C4-2B (cell line): ENCODE data around the gene PRIMA1.

Source experiments
- H3K27ac ChIP-seq: fragments of 450-650 bp; 2 replicates; pipeline ENCODE4 v1.5.1; 2017
- ZFX ChIP-seq: fragments of 450-650 bp; IDR thresholded peaks from 2 replicates; pipeline ENCODE4 v1.6.1; 2017
- TF ChIP-seq, protein P1 (sequence below): fragments of 450-650 bp; conservative IDR thresholded peaks from 2 replicates; pipeline ENCODE4 v1.5.1; 2017; ENCODE audit warnings: mild to moderate bottlenecking

Gene PRIMA1

DNA sequence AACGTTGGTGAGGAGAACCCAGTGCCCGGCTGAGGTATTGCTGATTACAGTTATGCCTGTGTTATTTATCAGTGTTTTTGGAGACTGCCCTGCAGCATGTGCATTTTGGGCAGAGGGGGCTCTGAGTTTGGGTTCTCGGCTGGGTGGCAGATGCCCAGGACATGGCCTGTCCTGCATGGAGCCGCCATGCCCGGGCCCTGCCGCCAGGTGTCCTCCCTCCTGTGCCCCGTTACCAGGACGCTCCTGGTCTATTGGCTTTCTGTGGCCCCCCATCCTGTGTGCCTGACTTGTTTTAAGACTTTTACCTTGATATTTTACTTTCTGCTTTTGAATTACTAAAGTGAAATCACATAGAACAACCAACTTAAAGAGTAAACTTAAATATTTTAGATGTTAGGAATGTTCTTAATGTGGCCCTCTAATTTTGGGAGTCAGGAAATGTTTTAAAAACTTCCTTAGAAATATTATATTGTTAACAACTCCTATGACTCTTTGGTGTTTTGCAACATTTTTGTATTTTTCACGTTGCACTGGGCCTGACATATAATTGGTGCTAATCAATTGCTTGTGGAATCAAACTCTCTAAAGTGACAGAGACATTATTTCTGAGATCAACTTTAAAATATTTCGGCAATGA is 51.8 kb downstream of the PRIMA1 start:
- TF ChIP-seq, protein P1, sequence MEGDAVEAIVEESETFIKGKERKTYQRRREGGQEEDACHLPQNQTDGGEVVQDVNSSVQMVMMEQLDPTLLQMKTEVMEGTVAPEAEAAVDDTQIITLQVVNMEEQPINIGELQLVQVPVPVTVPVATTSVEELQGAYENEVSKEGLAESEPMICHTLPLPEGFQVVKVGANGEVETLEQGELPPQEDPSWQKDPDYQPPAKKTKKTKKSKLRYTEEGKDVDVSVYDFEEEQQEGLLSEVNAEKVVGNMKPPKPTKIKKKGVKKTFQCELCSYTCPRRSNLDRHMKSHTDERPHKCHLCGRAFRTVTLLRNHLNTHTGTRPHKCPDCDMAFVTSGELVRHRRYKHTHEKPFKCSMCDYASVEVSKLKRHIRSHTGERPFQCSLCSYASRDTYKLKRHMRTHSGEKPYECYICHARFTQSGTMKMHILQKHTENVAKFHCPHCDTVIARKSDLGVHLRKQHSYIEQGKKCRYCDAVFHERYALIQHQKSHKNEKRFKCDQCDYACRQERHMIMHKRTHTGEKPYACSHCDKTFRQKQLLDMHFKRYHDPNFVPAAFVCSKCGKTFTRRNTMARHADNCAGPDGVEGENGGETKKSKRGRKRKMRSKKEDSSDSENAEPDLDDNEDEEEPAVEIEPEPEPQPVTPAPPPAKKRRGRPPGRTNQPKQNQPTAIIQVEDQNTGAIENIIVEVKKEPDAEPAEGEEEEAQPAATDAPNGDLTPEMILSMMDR: peak; percentile 85
- no peak for TF ChIP-seq ZFX
- H3K27ac ChIP-seq: no peak overlapping the region

- no peak overlapping the region for H3K27ac ChIP-seq
- TF ChIP-seq ZFX: no peak
- TF ChIP-seq, protein P1: no peak
Observed at GRCh38 chr14:93735206-93735605, 53.1 kb downstream of the PRIMA1 start.

DNA sequence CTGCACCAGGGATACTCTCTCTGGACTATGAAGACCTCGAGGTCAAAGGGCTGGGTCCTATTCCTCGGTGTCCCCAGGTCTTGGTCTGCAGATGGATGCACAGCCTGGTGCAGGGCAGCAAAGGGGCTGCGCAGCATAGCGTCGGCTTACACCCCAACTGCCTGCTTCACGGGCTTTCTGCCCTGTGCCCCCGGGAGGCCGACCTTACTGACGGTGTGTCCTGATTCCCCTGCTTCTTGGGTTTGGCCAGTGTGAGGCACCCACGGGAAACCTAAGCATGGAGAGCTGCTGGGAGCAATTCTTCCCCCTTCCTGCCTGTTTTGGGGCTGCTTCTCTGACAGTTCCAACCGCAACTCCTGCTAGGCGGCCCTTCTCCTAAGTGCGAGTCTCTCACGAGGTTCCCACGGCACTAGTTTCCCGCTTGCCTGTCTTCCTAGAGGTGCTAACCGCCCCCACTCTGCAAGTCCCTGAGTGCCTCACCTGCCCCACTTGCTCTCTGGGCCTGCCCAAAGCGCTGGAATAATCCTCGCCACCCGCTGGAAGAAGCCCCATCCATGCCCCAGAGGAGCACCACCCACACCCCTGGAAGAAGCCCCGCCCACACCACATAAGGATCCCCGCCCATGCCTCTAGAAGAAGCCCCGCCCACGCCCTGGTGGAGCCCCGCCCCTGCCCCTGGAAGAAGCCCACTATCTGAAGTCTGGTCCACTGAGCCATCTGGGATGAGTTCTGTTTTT is 54.0 kb downstream of the PRIMA1 start:
- TF ChIP-seq, protein P1: no peak
- TF ChIP-seq ZFX: no peak
- H3K27ac ChIP-seq: no peak overlapping the region

DNA sequence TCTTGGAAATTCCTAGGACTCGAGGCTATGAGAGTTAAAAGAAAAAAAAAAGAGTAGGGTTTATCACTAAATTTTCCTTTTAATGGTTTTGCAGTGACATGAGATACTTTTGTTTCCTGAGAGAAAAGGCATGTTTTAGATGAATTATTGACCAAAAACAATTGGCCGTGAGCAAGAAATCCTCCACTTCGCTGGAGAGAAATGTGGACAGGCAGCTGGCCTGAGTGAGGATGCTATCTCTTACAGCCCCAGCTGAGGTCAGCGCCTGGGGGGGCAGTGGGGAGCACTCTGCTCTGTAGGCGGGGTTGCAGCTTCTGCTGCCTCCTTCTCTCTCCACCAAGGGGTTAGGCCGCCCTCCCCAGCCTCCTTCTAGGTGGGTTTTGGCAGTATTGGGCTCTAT is 54.7 kb downstream of the PRIMA1 start:
- TF ChIP-seq ZFX: no peak
- TF ChIP-seq, protein P1: no peak
- H3K27ac ChIP-seq: no peak overlapping the region

DNA sequence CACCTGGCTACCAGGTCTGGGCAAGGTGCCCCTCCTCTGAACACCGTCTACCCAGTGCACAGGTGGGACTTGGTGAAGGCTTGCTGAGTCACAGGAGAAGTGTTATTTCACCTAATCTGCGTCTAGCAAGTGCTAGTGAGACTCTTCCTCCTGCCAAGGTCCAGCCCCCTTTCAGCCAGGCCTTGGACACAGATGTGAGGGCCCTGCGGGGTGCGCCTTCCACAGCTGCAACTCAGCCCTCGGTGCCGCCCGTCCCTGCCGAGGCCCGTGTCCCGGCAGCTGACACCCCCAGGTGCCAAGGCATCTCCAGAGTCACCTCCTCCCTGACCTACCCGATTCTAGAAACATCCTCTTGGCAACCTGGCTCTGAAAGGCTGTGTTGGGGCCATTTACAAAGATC is 55.1 kb downstream of the PRIMA1 start:
- H3K27ac ChIP-seq: no peak overlapping the region
- TF ChIP-seq, protein P1: no peak

- H3K27ac ChIP-seq: no peak overlapping the region
- no peak for TF ChIP-seq ZFX
- TF ChIP-seq, protein P1: no peak
Observed at GRCh38 chr14:93732524-93732923, 55.8 kb downstream of the PRIMA1 start.

GRCh38 chr14:93731753-93732152 is 56.5 kb downstream of the PRIMA1 start:
- no peak overlapping the region for H3K27ac ChIP-seq
- TF ChIP-seq, protein P1: no peak
- no peak for TF ChIP-seq ZFX
